GM23338 (cell line): Measurements from ENCODE around the gene MSH3. TPM values are rescaled to one million over a fixed set of nuclear protein-coding genes. Genes with fewer than 3 reads are reported as not detected.

Source experiments
- ATAC-seq: fragments of 200-7000 bp; cut with Tn5 transposase; 3 replicates; pipeline ENCODE4 v1.9.1; 2020
- DNase-seq: peaks from one replicate; pipeline ENCODE4 v3.0.0-alpha.2; 2015; ENCODE audit warnings: low spot score
- H2AFZ ChIP-seq: fragments of 200-600 bp; sonication (generic); 2 replicates; pipeline ENCODE4 v1.8.0; 2016; ENCODE audit warnings: antibody characterized with exemption, mild to moderate bottlenecking, moderate library complexity
- H3F3A ChIP-seq: fragments of 200-600 bp; sonication (generic); replicated peaks from 2 replicates; pipeline ENCODE4 v1.8.0; 2017; ENCODE audit warnings: antibody characterized with exemption, mixed run types, low read depth
- H3K27ac ChIP-seq: fragments of 200-600 bp; sonication (generic); 2 replicates; pipeline ENCODE4 v1.6.1; 2016; ENCODE audit warnings: low read depth
- H3K27me3 ChIP-seq: fragments of 200-600 bp; sonication (generic); 2 replicates; pipeline ENCODE4 v1.8.0; 2016; ENCODE audit warnings: mild to moderate bottlenecking, mixed run types, moderate library complexity; ENCODE audit not compliant: insufficient read depth
- H3K36me3 ChIP-seq: fragments of 200-600 bp; sonication (generic); 2 replicates; pipeline ENCODE4 v1.8.0; 2016; ENCODE audit warnings: mild to moderate bottlenecking; ENCODE audit not compliant: insufficient read depth
- H3K4me1 ChIP-seq: fragments of 200-600 bp; sonication (generic); 2 replicates; pipeline ENCODE4 v1.8.0; 2016; ENCODE audit warnings: mild to moderate bottlenecking, moderate library complexity; ENCODE audit not compliant: insufficient read depth
- H3K4me2 ChIP-seq: fragments of 200-600 bp; sonication (generic); 2 replicates; pipeline ENCODE4 v1.7.1; 2017; ENCODE audit warnings: mixed run types
- H3K4me3 ChIP-seq: fragments of 200-600 bp; sonication (generic); 2 replicates; pipeline ENCODE4 v1.6.1; 2016; ENCODE audit warnings: mixed run types
- H3K79me2 ChIP-seq: fragments of 200-600 bp; sonication (generic); replicated peaks from 2 replicates; pipeline ENCODE4 v1.8.0; 2017; ENCODE audit warnings: mild to moderate bottlenecking; ENCODE audit not compliant: insufficient read depth
- H3K9me2 ChIP-seq: fragments of 200-600 bp; sonication (generic); 2 replicates; pipeline ENCODE4 v1.8.0; 2017; ENCODE audit not compliant: insufficient read depth
- H4K20me1 ChIP-seq: fragments of 200-600 bp; sonication (generic); replicated peaks from 2 replicates; pipeline ENCODE4 v1.8.0; 2017; ENCODE audit warnings: mild to moderate bottlenecking; ENCODE audit not compliant: insufficient read depth
- H3K27ac Mint-ChIP-seq: 2 replicates; pipeline ENCODE4 v1.8.0; 2020; ENCODE audit warnings: inconsistent platforms, mild to moderate bottlenecking, moderate library complexity, mixed read lengths
- H3K27me3 Mint-ChIP-seq: 3 replicates; pipeline ENCODE4 v1.8.0; 2022; ENCODE audit warnings: low read depth, mild to moderate bottlenecking, moderate library complexity, mixed read lengths, inconsistent platforms; ENCODE audit not compliant: insufficient read depth, poor library complexity
- H3K36me3 Mint-ChIP-seq: 3 replicates; pipeline ENCODE4 v1.8.0; 2021; ENCODE audit warnings: low read depth, mild to moderate bottlenecking, inconsistent platforms, moderate library complexity, mixed read lengths
- H3K4me1 Mint-ChIP-seq: 3 replicates; pipeline ENCODE4 v1.8.0; 2020; ENCODE audit warnings: mild to moderate bottlenecking, inconsistent platforms, mixed read lengths
- H3K4me3 Mint-ChIP-seq: 3 replicates; pipeline ENCODE4 v1.8.0; 2021; ENCODE audit warnings: moderate library complexity, mild to moderate bottlenecking, inconsistent platforms, mixed read lengths
- H3K9me3 Mint-ChIP-seq: 3 replicates; pipeline ENCODE4 v1.8.0; 2020; ENCODE audit warnings: moderate library complexity, mild to moderate bottlenecking, inconsistent platforms, mixed read lengths
- CREB1 ChIP-seq: fragments of 250-450 bp; sonication (Bioruptor Pico); IDR thresholded peaks from 2 replicates; pipeline ENCODE4 v1.5.0; 2020; ENCODE audit warnings: low read depth, mild to moderate bottlenecking, moderate library complexity
- EZH2 ChIP-seq: fragments of 200-600 bp; sonication (generic); IDR thresholded peaks from one replicate; pipeline ENCODE4 v1.8.0; 2017; ENCODE audit warnings: antibody characterized with exemption, mild to moderate bottlenecking, low read depth; ENCODE audit not compliant: unreplicated experiment
- NANOG ChIP-seq: IDR thresholded peaks from 2 replicates; pipeline ENCODE4 v1.6.1; 2016; ENCODE audit warnings: antibody characterized with exemption, borderline replicate concordance
- ZNF114 ChIP-seq: fragments of 250-450 bp; sonication (Bioruptor Pico); IDR thresholded peaks from 2 replicates; pipeline ENCODE4 v1.5.0; 2020; ENCODE audit warnings: mild to moderate bottlenecking, moderate library complexity
- ZNF331 ChIP-seq: fragments of 250-450 bp; sonication (Bioruptor Pico); IDR thresholded peaks from 2 replicates; pipeline ENCODE4 v1.5.0; 2020; ENCODE audit warnings: low read depth, mild to moderate bottlenecking, moderate library complexity
- polyA plus RNA-seq: library from polyadenylated mRNA; unstranded; fragments of >200 nt; fragmentation: Nextera tagmentation; extraction: Ambion mirVana; gene quantifications from 2 replicates; pipeline ENCODE4 v1.2.1, GENCODE V29; 2016
- total RNA-seq: library from RNA; depleted of rRNA; stranded (reverse); fragments of >200 nt; shearing (Covaris generic); gene quantifications from 2 replicates; pipeline ENCODE4 v1.2.3, GENCODE V29; 2014
- TF ChIP-seq, protein P1 (sequence below): fragments of 250-450 bp; sonication (Bioruptor Pico); IDR thresholded peaks from 2 replicates; pipeline ENCODE4 v1.5.0; 2020; ENCODE audit warnings: mild to moderate bottlenecking, moderate library complexity
- TF ChIP-seq, protein P2 (sequence below): IDR thresholded peaks from one replicate; pipeline ENCODE4 v1.6.1; 2018; ENCODE audit warnings: antibody characterized with exemption; ENCODE audit not compliant: unreplicated experiment

The MSH3 gene
- total and polyA plus RNA-seq, 2 experiments from 2014 or later, result 13.3 to 16.6 TPM

DNA sequence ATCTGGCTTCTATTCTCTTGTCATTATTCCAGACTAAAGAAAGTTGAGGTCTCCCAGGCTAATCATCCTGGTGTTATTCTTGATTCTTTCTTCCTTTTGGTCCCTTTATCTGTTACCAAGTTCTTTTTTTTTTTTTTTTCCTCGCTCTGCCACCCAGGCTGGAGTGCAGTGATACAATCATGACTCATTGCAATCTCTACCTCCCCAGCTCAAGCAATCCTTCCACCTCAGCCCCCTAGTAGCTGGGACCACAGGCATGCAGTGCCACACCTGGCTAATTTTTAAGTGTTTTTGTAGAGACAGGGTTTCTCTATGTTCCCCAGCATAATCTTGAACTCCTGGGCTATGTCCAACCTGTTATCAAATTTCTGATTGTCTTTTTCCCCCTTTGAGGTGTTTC, 126.9 kb downstream of the MSH3 start:
- ATAC-seq, result no peak
- H2AFZ ChIP-seq, result no peak overlapping the region
- no peaks in the 10 kb centered on the region for H3F3A ChIP-seq
- no peak overlapping the region for H3K27ac ChIP-seq
- H3K4me2 ChIP-seq, result no peak overlapping the region
- H3K36me3 ChIP-seq, result no peaks in the 10 kb centered on the region
- Mint-ChIP-seq H3K36me3 (peaks cover 3% of the 10 kb centered on the region; the same call in 2 of the 3 replicates), H3K4me1 (no peaks in the 10 kb centered on the region), H3K9me3 (no peaks in the 10 kb centered on the region; the same call in 2 of the 3 replicates), H3K27ac (peak overlapping the region; percentile 9; the same call in 1 of the 2 replicates), H3K4me3 (no peak overlapping the region), H3K27me3 (no peaks in the 10 kb centered on the region)
- H3K4me1 ChIP-seq, result no peaks in the 10 kb centered on the region
- H3K9me2 ChIP-seq, result no peaks in the 10 kb centered on the region
- H3K79me2 ChIP-seq, result no peaks in the 10 kb centered on the region
- TF ChIP-seq NANOG, result no peak
- TF ChIP-seq ZNF331 (CRISPR knock-in tag), result no peak
- no peak for TF ChIP-seq EZH2
- no peak for TF ChIP-seq CREB1 (CRISPR knock-in tag)
- TF ChIP-seq, protein P1, sequence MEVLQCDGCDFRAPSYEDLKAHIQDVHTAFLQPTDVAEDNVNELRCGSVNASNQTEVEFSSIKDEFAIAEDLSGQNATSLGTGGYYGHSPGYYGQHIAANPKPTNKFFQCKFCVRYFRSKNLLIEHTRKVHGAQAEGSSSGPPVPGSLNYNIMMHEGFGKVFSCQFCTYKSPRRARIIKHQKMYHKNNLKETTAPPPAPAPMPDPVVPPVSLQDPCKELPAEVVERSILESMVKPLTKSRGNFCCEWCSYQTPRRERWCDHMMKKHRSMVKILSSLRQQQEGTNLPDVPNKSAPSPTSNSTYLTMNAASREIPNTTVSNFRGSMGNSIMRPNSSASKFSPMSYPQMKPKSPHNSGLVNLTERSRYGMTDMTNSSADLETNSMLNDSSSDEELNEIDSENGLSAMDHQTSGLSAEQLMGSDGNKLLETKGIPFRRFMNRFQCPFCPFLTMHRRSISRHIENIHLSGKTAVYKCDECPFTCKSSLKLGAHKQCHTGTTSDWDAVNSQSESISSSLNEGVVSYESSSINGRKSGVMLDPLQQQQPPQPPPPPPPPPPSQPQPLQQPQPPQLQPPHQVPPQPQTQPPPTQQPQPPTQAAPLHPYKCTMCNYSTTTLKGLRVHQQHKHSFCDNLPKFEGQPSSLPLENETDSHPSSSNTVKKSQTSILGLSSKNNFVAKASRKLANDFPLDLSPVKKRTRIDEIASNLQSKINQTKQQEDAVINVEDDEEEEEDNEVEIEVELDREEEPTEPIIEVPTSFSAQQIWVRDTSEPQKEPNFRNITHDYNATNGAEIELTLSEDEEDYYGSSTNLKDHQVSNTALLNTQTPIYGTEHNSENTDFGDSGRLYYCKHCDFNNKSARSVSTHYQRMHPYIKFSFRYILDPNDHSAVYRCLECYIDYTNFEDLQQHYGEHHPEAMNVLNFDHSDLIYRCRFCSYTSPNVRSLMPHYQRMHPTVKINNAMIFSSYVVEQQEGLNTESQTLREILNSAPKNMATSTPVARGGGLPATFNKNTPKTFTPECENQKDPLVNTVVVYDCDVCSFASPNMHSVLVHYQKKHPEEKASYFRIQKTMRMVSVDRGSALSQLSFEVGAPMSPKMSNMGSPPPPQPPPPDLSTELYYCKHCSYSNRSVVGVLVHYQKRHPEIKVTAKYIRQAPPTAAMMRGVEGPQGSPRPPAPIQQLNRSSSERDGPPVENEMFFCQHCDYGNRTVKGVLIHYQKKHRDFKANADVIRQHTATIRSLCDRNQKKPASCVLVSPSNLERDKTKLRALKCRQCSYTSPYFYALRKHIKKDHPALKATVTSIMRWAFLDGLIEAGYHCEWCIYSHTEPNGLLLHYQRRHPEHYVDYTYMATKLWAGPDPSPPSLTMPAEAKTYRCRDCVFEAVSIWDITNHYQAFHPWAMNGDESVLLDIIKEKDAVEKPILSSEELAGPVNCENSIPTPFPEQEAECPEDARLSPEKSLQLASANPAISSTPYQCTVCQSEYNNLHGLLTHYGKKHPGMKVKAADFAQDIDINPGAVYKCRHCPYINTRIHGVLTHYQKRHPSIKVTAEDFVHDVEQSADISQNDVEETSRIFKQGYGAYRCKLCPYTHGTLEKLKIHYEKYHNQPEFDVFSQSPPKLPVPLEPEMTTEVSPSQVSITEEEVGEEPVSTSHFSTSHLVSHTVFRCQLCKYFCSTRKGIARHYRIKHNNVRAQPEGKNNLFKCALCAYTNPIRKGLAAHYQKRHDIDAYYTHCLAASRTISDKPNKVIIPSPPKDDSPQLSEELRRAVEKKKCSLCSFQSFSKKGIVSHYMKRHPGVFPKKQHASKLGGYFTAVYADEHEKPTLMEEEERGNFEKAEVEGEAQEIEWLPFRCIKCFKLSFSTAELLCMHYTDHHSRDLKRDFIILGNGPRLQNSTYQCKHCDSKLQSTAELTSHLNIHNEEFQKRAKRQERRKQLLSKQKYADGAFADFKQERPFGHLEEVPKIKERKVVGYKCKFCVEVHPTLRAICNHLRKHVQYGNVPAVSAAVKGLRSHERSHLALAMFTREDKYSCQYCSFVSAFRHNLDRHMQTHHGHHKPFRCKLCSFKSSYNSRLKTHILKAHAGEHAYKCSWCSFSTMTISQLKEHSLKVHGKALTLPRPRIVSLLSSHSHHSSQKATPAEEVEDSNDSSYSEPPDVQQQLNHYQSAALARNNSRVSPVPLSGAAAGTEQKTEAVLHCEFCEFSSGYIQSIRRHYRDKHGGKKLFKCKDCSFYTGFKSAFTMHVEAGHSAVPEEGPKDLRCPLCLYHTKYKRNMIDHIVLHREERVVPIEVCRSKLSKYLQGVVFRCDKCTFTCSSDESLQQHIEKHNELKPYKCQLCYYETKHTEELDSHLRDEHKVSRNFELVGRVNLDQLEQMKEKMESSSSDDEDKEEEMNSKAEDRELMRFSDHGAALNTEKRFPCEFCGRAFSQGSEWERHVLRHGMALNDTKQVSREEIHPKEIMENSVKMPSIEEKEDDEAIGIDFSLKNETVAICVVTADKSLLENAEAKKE (CRISPR knock-in tag), result no peak
- no peak for TF ChIP-seq ZNF114 (CRISPR knock-in tag)
- TF ChIP-seq, protein P2, sequence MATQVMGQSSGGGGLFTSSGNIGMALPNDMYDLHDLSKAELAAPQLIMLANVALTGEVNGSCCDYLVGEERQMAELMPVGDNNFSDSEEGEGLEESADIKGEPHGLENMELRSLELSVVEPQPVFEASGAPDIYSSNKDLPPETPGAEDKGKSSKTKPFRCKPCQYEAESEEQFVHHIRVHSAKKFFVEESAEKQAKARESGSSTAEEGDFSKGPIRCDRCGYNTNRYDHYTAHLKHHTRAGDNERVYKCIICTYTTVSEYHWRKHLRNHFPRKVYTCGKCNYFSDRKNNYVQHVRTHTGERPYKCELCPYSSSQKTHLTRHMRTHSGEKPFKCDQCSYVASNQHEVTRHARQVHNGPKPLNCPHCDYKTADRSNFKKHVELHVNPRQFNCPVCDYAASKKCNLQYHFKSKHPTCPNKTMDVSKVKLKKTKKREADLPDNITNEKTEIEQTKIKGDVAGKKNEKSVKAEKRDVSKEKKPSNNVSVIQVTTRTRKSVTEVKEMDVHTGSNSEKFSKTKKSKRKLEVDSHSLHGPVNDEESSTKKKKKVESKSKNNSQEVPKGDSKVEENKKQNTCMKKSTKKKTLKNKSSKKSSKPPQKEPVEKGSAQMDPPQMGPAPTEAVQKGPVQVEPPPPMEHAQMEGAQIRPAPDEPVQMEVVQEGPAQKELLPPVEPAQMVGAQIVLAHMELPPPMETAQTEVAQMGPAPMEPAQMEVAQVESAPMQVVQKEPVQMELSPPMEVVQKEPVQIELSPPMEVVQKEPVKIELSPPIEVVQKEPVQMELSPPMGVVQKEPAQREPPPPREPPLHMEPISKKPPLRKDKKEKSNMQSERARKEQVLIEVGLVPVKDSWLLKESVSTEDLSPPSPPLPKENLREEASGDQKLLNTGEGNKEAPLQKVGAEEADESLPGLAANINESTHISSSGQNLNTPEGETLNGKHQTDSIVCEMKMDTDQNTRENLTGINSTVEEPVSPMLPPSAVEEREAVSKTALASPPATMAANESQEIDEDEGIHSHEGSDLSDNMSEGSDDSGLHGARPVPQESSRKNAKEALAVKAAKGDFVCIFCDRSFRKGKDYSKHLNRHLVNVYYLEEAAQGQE, result no peak
- no peaks in the 10 kb centered on the region for H4K20me1 ChIP-seq
- DNase-seq, result no peak
- H3K4me3 ChIP-seq, result no peak overlapping the region
- H3K27me3 ChIP-seq, result no peaks in the 10 kb centered on the region
